Gastrocnemius medialis (tissue), 4 donors: Measurements from ENCODE around the gene KLHDC7A. TPM values are rescaled to one million over a fixed set of nuclear protein-coding genes. Genes with fewer than 3 reads are reported as not detected.

Source experiments
- ATAC-seq, 2 donors: fragments of 150-250 bp; one replicate each; pipeline ENCODE4 v1.9.1; 2016
- DNase-seq, 2 donors: peaks; one replicate each; pipeline ENCODE4 v3.0.0-alpha.2; 2019
- H3K27ac ChIP-seq, 4 donors: fragments of 200-600 bp; sonication (generic); 1 replicate in 1 of 4; 2 replicates in 3 of 4; pipeline ENCODE4 v1.5.1; 2016 to 2018; ENCODE audit warnings: mild to moderate bottlenecking in 2 of 4, moderate library complexity in 1 of 4
- H3K27me3 ChIP-seq, 3 donors: fragments of 200-600 bp; sonication (generic) in 2 of 3; 1 replicate in 1 of 3; 2 replicates in 2 of 3; pipeline versions ENCODE4 v1.5.1 to v1.6.0; 2016 to 2019; ENCODE audit warnings: mild to moderate bottlenecking in 1 of 3, moderate library complexity in 1 of 3
- H3K36me3 ChIP-seq, 2 donors: fragments of 200-600 bp; sonication (generic) in 1 of 2; one replicate each; pipeline ENCODE4 v1.5.1; 2017 to 2018
- H3K4me1 ChIP-seq, 2 donors: fragments of 200-600 bp; sonication (generic) in 1 of 2; one replicate each; pipeline ENCODE4 v1.5.1; 2016 to 2017; ENCODE audit warnings: mild to moderate bottlenecking in 2 of 2
- H3K4me3 ChIP-seq, 4 donors: fragments of 200-600 bp; sonication (generic) in 3 of 4; 1 replicate in 1 of 4; 2 replicates in 3 of 4; pipeline ENCODE4 v1.5.1; 2016 to 2019; ENCODE audit warnings: mild to moderate bottlenecking in 2 of 4
- H3K9me3 ChIP-seq, 3 donors: fragments of 200-600 bp; sonication (generic) in 2 of 3; 1 replicate in 1 of 3; 2 replicates in 2 of 3; pipeline ENCODE4 v1.5.1; 2016 to 2019
- POLR2A ChIP-seq, 2 donors: fragments of 450-650 bp; IDR thresholded peaks; one replicate each; pipeline ENCODE4 v1.6.1; 2017; ENCODE audit warnings: antibody characterized with exemption in 2 of 2, mild to moderate bottlenecking in 2 of 2, moderate library complexity in 2 of 2
- in situ Hi-C, 4 donors: fragments of 200-750 bp; cut with MboI; loops; one replicate each; pipeline versions ENCODE4 v1.15.0 to v1.8.0; 2017; ENCODE audit warnings: low sequenced_read_pairs in 4 of 4
- intact Hi-C: fragments of 100-400 bp; cut with DNase I; formaldehyde crosslinking; loops from one replicate; pipeline ENCODE4 v1.15.1; 2023; ENCODE audit warnings: low total_unique reads
- total RNA-seq, 4 donors: library from RNA; depleted of rRNA; stranded (reverse); fragments of >200 nt; gene quantifications; one replicate each; pipeline versions ENCODE4 v1.1.0 to v1.2.3, GENCODE V29; 2016
- TF ChIP-seq, protein P1 (sequence below), 5 experiments: fragments of 450-650 bp in 3 of 5; fragments of 200-600 bp in 2 of 5; sonication (generic) in 2 of 5; IDR thresholded peaks in 4 of 5; conservative IDR thresholded peaks in 1 of 5; 1 replicate in 4 of 5; 2 replicates in 1 of 5; pipeline ENCODE4 v1.5.1; 2016 to 2019; ENCODE audit warnings: antibody characterized with exemption in 5 of 5, mild to moderate bottlenecking in 3 of 5, moderate library complexity in 3 of 5

The KLHDC7A gene
- total RNA-seq, 4 donors from 2014 or later, result 0.13 TPM; not detected in 3

DNA sequence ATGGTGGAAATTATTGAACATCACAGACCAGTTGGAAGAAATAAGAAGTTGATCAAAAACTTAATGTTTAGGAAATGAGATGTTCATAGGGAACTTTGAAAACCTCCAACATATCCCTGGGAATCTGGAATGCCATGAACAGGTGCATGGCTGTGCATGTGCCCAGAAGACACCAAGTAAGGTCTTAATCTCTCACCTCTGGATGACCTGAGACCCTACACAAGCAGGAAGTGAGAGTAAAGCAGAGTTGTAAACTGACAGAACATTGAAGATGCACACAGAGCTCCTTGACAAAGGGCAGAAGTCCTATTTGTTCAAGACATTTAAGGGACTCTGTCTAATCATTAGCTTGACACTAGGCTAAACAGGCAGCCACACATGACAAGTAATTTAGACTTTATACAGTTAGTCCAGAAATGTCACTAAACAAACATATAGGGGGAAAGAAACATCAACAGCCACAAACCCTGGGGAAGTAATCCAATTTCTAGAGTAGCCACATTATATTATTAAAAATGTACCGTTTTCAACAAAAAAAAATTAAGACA is 34.5 kb downstream of the KLHDC7A start:
- Histone ChIP-seq H3K9me3 (peaks cover 0 to 11% (median 0%) of the 10 kb centered on the region in 3 donors), H3K4me3 (no peak overlapping the region), H3K4me1 (no peaks in the 10 kb centered on the region), H3K27ac (no peak overlapping the region), H3K27me3 (peaks cover 0 to 3% (median 2%) of the 10 kb centered on the region in 3 donors), H3K36me3 (no peaks in the 10 kb centered on the region)
- DNase-seq, result no peak
- in situ Hi-C loops (no loop called here), intact Hi-C loops (no loop called here)
- TF ChIP-seq, protein P1, sequence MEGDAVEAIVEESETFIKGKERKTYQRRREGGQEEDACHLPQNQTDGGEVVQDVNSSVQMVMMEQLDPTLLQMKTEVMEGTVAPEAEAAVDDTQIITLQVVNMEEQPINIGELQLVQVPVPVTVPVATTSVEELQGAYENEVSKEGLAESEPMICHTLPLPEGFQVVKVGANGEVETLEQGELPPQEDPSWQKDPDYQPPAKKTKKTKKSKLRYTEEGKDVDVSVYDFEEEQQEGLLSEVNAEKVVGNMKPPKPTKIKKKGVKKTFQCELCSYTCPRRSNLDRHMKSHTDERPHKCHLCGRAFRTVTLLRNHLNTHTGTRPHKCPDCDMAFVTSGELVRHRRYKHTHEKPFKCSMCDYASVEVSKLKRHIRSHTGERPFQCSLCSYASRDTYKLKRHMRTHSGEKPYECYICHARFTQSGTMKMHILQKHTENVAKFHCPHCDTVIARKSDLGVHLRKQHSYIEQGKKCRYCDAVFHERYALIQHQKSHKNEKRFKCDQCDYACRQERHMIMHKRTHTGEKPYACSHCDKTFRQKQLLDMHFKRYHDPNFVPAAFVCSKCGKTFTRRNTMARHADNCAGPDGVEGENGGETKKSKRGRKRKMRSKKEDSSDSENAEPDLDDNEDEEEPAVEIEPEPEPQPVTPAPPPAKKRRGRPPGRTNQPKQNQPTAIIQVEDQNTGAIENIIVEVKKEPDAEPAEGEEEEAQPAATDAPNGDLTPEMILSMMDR (IDR thresholded peaks at IDR 0.05 in 4 of 5, conservative IDR thresholded peaks at IDR 0.05 in 1 of 5), result no peak
- TF ChIP-seq POLR2A (IDR thresholded peaks at IDR 0.05), result no peak
- no peak for ATAC-seq

GRCh38 chr1:18516473-18516872 is 35.7 kb downstream of the KLHDC7A start:
- H3K4me1 ChIP-seq, result no peaks in the 10 kb centered on the region
- no peak for TF ChIP-seq POLR2A (IDR thresholded peaks at IDR 0.05)
- TF ChIP-seq, protein P1 (IDR thresholded peaks at IDR 0.05 in 4 of 5, conservative IDR thresholded peaks at IDR 0.05 in 1 of 5), result no peak
- no peak overlapping the region for H3K4me3 ChIP-seq
- intact Hi-C loops (no loop called here), in situ Hi-C loops (no loop called here)
- H3K36me3 ChIP-seq, result no peaks in the 10 kb centered on the region
- peaks cover 0 to 11% (median 0%) of the 10 kb centered on the region in 3 donors for H3K9me3 ChIP-seq
- no peak overlapping the region for H3K27ac ChIP-seq
- peaks cover 0 to 3% (median 2%) of the 10 kb centered on the region in 3 donors for H3K27me3 ChIP-seq
- ATAC-seq (no peak), DNase-seq (no peak)

DNA sequence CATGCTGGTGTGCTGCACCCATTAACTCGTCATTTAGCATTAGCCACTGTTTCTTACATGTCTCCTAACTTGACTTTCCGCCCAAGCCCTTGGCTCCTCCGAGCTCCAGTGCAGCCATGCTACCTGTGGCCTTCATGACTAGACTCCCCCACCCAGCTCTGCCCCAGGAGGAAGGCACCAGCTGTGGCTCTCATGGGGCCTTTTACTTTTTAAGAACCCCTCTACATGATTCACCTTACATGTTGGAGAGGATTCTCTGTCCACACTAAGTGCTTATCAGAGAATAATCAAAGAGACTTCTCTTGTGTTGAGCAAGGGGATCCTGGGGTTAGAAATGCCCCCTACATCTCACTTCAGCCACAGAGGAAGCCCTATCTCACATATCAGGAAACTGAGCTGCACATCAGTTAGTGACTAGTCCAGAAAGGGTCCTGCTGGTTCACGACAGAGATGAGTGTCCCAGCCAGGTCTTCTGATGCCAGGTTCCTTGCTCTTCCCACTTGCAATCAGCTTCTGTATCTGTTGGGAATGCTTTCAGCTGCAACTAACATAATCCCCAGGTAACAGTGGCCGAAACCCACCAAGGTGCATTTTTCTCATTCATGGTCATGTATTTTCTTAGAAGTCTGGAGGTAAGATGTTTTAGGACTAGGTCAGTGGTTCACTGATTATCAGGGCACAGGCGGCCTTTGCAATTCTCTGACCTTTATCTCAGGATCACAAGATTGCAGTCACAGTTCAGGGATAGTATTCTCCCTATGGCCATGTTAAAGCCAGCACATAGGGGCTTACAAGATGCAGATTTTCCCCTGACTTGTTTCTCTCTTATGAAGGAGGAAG is 45.9 kb downstream of the KLHDC7A start:
- no peak overlapping the region for H3K27ac ChIP-seq
- H3K4me1 ChIP-seq, result no peaks in the 10 kb centered on the region
- DNase-seq (no peak), ATAC-seq (no peak)
- H3K36me3 ChIP-seq, result no peaks in the 10 kb centered on the region
- peaks cover 0 to 6% (median 4%) of the 10 kb centered on the region in 3 donors for H3K27me3 ChIP-seq
- H3K4me3 ChIP-seq, result no peak overlapping the region
- intact Hi-C loops (no loop called here), in situ Hi-C loops (no loop called here)
- H3K9me3 ChIP-seq, result no peaks in the 10 kb centered on the region
- TF ChIP-seq, protein P1 (IDR thresholded peaks at IDR 0.05 in 4 of 5, conservative IDR thresholded peaks at IDR 0.05 in 1 of 5), result no peak
- TF ChIP-seq POLR2A (IDR thresholded peaks at IDR 0.05), result no peak

DNA sequence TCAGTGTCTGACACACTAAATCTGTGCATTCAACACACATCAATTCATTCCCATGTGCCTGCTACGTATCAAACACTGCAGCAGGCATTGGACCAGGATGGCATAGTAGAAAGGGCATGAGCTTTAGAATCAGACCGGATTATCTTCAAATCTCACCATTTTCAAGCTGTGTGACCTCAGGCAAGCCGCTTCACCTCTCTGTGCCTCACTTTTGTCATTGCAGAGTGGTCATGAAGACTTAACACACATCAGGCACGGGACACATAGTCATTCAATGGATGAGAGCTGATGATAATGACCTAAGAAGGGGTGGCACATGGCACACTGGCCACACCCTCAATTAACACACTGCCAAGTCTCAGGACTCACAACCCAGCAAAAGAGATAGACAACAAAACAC is 46.8 kb downstream of the KLHDC7A start:
- no peak overlapping the region for H3K27ac ChIP-seq
- in situ Hi-C loops (no loop called here), intact Hi-C loops (no loop called here)
- ATAC-seq (no peak), DNase-seq (no peak)
- H3K4me1 ChIP-seq, result no peaks in the 10 kb centered on the region
- no peaks in the 10 kb centered on the region for H3K36me3 ChIP-seq
- H3K9me3 ChIP-seq, result no peaks in the 10 kb centered on the region
- H3K27me3 ChIP-seq, result peaks cover 0 to 11% (median 4%) of the 10 kb centered on the region in 3 donors
- TF ChIP-seq, protein P1 (IDR thresholded peaks at IDR 0.05 in 4 of 5, conservative IDR thresholded peaks at IDR 0.05 in 1 of 5), result no peak
- TF ChIP-seq POLR2A (IDR thresholded peaks at IDR 0.05), result no peak
- no peak overlapping the region for H3K4me3 ChIP-seq
